Coronary artery (tissue), 2 donors: ENCODE measurements around the gene RAB7B.
"Not testable (repeated sequence)": the region's sequence is repeated elsewhere in the genome, so short reads cannot be mapped to it uniquely, and the experiment has no call there.

Experiments used
- DNase-seq: peaks from one replicate; pipeline ENCODE4 v3.0.0-alpha.2; 2017; ENCODE audit warnings: low spot score
- H3K27ac ChIP-seq, 2 donors: fragments of 200-600 bp; sonication (generic); one replicate each; pipeline ENCODE4 v1.5.1; 2016 to 2019
- H3K4me3 ChIP-seq: fragments of 200-600 bp; sonication (generic); 2 replicates; pipeline ENCODE4 v1.5.1; 2016; ENCODE audit warnings: mild to moderate bottlenecking, moderate library complexity
- CTCF ChIP-seq: fragments of 200-600 bp; sonication (generic); IDR thresholded peaks from one replicate; pipeline ENCODE4 v1.5.1; 2019; ENCODE audit warnings: antibody characterized with exemption

The RAB7B gene

DNA sequence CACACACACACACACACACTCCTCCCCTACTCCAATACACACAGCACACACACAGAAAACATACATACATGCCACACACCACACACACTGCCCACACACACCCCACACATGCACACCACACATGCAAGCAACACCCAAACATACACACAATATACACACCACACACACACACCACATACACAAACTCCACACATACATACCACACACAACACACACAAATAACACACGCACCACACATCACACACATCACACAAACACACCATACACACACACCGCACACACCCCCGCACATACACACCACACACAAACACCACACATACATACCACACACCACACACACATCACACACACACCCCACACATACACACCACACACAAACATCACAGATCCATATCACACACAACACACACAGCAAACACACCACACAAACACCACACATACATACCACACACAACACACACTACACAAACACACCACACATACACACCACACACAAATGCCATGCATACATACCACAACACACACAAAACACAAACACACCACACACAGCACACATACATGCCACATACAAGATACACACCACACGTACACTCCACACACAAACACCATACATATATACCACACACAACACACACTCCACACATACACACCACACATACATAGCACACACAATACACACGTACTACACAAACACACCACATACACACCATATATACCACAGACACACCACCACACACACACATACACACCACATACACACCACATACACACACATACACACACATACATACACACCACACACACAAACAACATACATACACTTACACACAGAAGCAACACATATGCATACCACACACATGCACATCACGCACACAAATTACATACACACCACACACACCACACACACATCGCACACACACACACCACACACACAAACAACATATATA lies 932 bp upstream of the RAB7B start:
- DNase-seq: no peak
- TF ChIP-seq CTCF: no peak
- Histone ChIP-seq H3K27ac (peak overlapping the region; percentile 79 to 84), H3K4me3 (no peak overlapping the region)

- no peak for TF ChIP-seq CTCF
- DNase-seq: peak; percentile 38
- Histone ChIP-seq H3K27ac (peak overlapping the region in 1 of 2 donors; percentile 84), H3K4me3 (peak overlapping the region; percentile 65)
Measured at GRCh38 chr1:206002160-206002559, 1.0 kb downstream of the RAB7B start.

DNA sequence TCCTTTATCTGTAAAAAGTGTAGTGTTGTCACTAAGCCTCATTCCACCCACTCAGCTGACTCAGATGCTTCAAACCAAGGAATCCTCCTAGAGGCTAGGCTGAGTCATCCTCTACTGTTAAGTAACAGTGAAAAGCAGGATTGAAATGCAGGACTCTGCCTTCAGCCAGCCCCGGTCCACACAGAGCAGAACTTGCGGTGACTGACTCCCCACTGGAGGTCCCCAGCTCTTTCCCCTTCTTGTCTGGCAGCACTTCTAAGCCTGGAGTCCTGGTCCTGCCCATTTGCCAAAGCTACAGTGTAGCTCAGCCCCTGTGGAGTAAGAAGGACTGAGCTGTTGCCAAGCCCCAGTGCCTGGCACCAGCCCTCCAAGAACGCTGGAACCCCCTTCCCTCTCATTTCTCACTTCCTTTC lies 1.7 kb downstream of the RAB7B start:
- no peak for TF ChIP-seq CTCF
- peak; percentile 78 for DNase-seq
- Histone ChIP-seq H3K27ac (peak overlapping the region; percentile 41 to 84), H3K4me3 (peak overlapping the region; percentile 65)

GRCh38 chr1:206000641-206001339 lies 2.4 kb downstream of the RAB7B start:
- Histone ChIP-seq H3K4me3 (no peak overlapping the region), H3K27ac (peak overlapping the region; percentile 13 to 46)
- TF ChIP-seq CTCF: no peak
- DNase-seq: peak; percentile 72

- Histone ChIP-seq H3K4me3 (no peak overlapping the region), H3K27ac (no peak overlapping the region)
- TF ChIP-seq CTCF: no peak
- peak; percentile 69 for DNase-seq
Measured at GRCh38 chr1:205998457-205999241, 4.5 kb downstream of the RAB7B start.

- DNase-seq: peak; percentile 2
- not testable (repeated sequence) for H3K4me3 ChIP-seq, H3K27ac ChIP-seq
Measured at GRCh38 chr1:205996641-205997040, 6.6 kb downstream of the RAB7B start.

GRCh38 chr1:205994346-205994745 lies 8.8 kb downstream of the RAB7B start:
- Histone ChIP-seq H3K27ac (no peak overlapping the region), H3K4me3 (no peak overlapping the region)
- TF ChIP-seq CTCF: no peak
- DNase-seq: peak; percentile 62
